Fibroblast of lung (primary cell): ENCODE measurements around the gene CENPP. TPM values are rescaled to one million over a fixed set of nuclear protein-coding genes. Genes with fewer than 3 reads are reported as not detected.
"Not testable (repeated sequence)": the region's sequence is repeated elsewhere in the genome, so short reads cannot be mapped to it uniquely, and the experiment has no call there.

Experiments used
- DNase-seq, 2 donors: peaks; one replicate each; pipeline versions ENCODE4 v3.0.0 to v3.0.0-alpha.2; 2010; ENCODE audit warnings: low read depth in 2 of 2
- H2AFZ ChIP-seq: 2 replicates; pipeline ENCODE4 v1.5.1; 2012; ENCODE audit warnings: low read length, control low read depth, inconsistent platforms
- H3K27ac ChIP-seq: 2 replicates; pipeline ENCODE4 v1.5.1; 2011; ENCODE audit warnings: low read length, control low read depth; ENCODE audit not compliant: insufficient read depth
- H3K27me3 ChIP-seq: 2 replicates; pipeline ENCODE4 v1.5.1; 2011; ENCODE audit warnings: mild to moderate bottlenecking, low read length; ENCODE audit not compliant: control insufficient read depth, insufficient read depth
- H3K36me3 ChIP-seq: 2 replicates; pipeline ENCODE4 v1.5.1; 2011; ENCODE audit warnings: low read length; ENCODE audit not compliant: control insufficient read depth, insufficient read depth
- H3K4me1 ChIP-seq: 2 replicates; pipeline ENCODE4 v1.5.1; 2011; ENCODE audit warnings: low read length; ENCODE audit not compliant: control insufficient read depth, insufficient read depth; ENCODE audit errors: extremely low read depth
- H3K4me2 ChIP-seq: 2 replicates; pipeline ENCODE4 v1.5.1; 2011; ENCODE audit warnings: low read length, control low read depth; ENCODE audit not compliant: insufficient read depth; ENCODE audit errors: extremely low read depth
- H3K4me3 ChIP-seq, 4 experiments: fragments of 200-600 bp in 1 of 4; sonication (generic) in 1 of 4; replicated peaks in 1 of 4; 2 replicates each; pipeline ENCODE4 v1.5.1; 2011 to 2016; ENCODE audit warnings: low read length in 4 of 4, low read depth in 3 of 4, mild to moderate bottlenecking in 3 of 4, control low read depth in 2 of 4, inconsistent platforms in 1 of 4, mixed read lengths in 1 of 4; ENCODE audit not compliant: insufficient read depth in 1 of 4; ENCODE audit errors: control extremely low read depth in 1 of 4
- H3K79me2 ChIP-seq: 2 replicates; pipeline ENCODE4 v1.5.1; 2012; ENCODE audit warnings: mild to moderate bottlenecking, low read length, inconsistent platforms; ENCODE audit not compliant: control insufficient read depth, insufficient read depth
- H3K9ac ChIP-seq: 2 replicates; pipeline ENCODE4 v1.5.1; 2011; ENCODE audit warnings: mild to moderate bottlenecking, low read length, control low read depth; ENCODE audit not compliant: insufficient read depth
- H3K9me3 ChIP-seq: 2 replicates; pipeline ENCODE4 v1.5.1; 2012; ENCODE audit warnings: low read depth, low read length; ENCODE audit not compliant: control insufficient read depth, insufficient read depth
- H4K20me1 ChIP-seq: 2 replicates; pipeline ENCODE4 v1.5.1; 2011; ENCODE audit warnings: low read length; ENCODE audit not compliant: control insufficient read depth, insufficient read depth; ENCODE audit errors: extremely low read depth
- EZH2 ChIP-seq: IDR thresholded peaks from 2 replicates; pipeline ENCODE4 v1.5.1; 2012; ENCODE audit warnings: low read length, control low read depth, mild to moderate bottlenecking; ENCODE audit errors: missing control alignments
- polyA plus RNA-seq, 2 donors: library from polyadenylated mRNA; depleted of rRNA in 1 of 2; stranded (reverse) in 1 of 2; unstranded in 1 of 2; fragments of >200 nt; gene quantifications; 2 replicates each; pipeline ENCODE4 v1.2.1, GENCODE V29; 2011 to 2012; ENCODE audit warnings: missing spikeins in 1 of 2
- total RNA-seq: library from RNA; depleted of rRNA; stranded (reverse); fragments of >200 nt; gene quantifications from 2 replicates; pipeline ENCODE4 v1.2.1, GENCODE V29; 2014
- TF ChIP-seq, protein P1 (sequence below), 2 donors: IDR thresholded peaks in 1 of 2; conservative IDR thresholded peaks in 1 of 2; 1 replicate in 1 of 2; 2 replicates in 1 of 2; pipeline ENCODE4 v1.5.1; 2011 to 2012; ENCODE audit warnings: low read length in 2 of 2, control low read depth in 1 of 2, inconsistent platforms in 1 of 2, low read depth in 1 of 2, mild to moderate bottlenecking in 1 of 2

CENPP gene
- total and polyA plus RNA-seq, 2 donors (not counting 1 experiment from before 2014, with no cell fraction given): 1.7 to 2.4 TPM

DNA sequence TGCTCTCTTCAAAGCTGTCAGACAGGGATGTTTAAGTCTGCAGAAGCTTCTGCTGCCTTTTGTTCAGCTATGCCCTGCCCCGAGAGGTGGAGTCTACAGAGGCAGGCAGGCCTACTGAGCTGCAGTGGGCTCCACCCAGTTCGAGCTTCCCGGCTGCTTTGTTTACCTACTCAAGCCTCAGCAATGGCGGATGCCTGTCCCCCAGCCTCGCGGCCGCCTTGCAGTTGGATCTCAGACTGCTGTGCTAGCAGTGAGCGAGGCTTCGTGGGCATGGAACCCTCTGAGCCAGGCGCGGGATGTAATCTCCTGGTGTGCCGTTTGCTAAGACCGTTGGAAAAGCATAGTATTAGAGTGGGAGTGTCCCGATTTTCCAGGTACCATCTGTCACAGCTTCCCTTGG is 247.9 kb downstream of the CENPP start:
- not testable (repeated sequence) for H3K27ac ChIP-seq, H3K4me2 ChIP-seq

DNA sequence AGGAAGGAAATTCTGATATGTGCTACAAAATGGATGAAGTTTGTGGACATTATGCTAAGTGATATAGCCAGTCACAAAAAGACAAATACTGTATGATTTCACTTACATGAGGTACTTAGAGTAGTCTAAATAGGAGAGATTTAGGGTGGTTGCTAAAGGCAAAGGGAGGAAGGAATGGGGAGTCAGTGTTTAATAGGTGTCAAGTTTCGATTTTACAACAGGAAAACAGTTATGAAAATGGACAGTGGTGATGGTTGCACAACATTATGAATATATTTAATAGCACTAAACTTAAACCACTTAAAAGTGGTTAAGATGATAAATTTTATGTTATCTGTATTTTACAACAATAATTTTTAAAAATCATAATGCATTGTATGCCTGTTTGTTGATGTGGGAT is 250.4 kb downstream of the CENPP start:
- Histone ChIP-seq H3K36me3 (no peaks in the 10 kb centered on the region), H4K20me1 (no peaks in the 10 kb centered on the region), H2AFZ (no peak overlapping the region), H3K27ac (no peak overlapping the region), H3K9me3 (no peaks in the 10 kb centered on the region), H3K79me2 (no peaks in the 10 kb centered on the region), H3K4me3 (no peak overlapping the region), H3K27me3 (no peaks in the 10 kb centered on the region), H3K4me2 (no peak overlapping the region), H3K9ac (no peak overlapping the region), H3K4me1 (no peaks in the 10 kb centered on the region)
- TF ChIP-seq, protein P1, sequence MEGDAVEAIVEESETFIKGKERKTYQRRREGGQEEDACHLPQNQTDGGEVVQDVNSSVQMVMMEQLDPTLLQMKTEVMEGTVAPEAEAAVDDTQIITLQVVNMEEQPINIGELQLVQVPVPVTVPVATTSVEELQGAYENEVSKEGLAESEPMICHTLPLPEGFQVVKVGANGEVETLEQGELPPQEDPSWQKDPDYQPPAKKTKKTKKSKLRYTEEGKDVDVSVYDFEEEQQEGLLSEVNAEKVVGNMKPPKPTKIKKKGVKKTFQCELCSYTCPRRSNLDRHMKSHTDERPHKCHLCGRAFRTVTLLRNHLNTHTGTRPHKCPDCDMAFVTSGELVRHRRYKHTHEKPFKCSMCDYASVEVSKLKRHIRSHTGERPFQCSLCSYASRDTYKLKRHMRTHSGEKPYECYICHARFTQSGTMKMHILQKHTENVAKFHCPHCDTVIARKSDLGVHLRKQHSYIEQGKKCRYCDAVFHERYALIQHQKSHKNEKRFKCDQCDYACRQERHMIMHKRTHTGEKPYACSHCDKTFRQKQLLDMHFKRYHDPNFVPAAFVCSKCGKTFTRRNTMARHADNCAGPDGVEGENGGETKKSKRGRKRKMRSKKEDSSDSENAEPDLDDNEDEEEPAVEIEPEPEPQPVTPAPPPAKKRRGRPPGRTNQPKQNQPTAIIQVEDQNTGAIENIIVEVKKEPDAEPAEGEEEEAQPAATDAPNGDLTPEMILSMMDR (conservative IDR thresholded peaks at IDR 0.05 in 1 of 2, IDR thresholded peaks at IDR 0.05 in 1 of 2; ENCODE audit: low read depth in 1 of 2, low read length in 2 of 2): no peak
- TF ChIP-seq EZH2: no peak
- DNase-seq: peak in 1 of 2 donors; percentile 24

More for the DNA sequence above, 247.9 kb downstream of the CENPP start:
- H3K4me1 ChIP-seq, H3K9me3 ChIP-seq, H4K20me1 ChIP-seq, H3K9ac ChIP-seq, H3K27me3 ChIP-seq, H2AFZ ChIP-seq, H3K79me2 ChIP-seq, H3K36me3 ChIP-seq, H3K4me3 ChIP-seq, DNase-seq: not testable (repeated sequence)

DNA sequence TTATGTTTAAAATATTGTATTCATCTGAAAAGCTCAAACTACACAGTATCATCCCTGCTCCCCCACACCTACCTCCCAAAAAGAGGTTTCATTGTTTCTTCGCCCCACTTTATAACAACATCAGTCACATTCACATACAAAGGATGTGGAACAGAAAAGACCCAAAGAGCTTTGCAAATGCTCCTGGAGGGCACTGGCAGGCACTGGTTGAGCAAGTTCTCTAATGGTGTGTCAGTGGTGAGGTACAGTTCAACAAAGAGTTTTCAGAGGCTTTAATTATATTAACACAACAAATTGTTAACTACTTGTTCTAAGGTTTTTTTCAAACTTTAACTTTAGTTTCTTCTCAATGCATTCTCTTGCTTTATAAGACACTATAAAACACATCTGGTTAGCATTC is 264.2 kb downstream of the CENPP start:
- Histone ChIP-seq H3K4me1 (no peaks in the 10 kb centered on the region), H4K20me1 (no peaks in the 10 kb centered on the region), H3K27me3 (no peaks in the 10 kb centered on the region), H3K4me2 (no peak overlapping the region), H2AFZ (no peak overlapping the region), H3K4me3 (no peak overlapping the region), H3K36me3 (no peaks in the 10 kb centered on the region), H3K9me3 (no peaks in the 10 kb centered on the region), H3K9ac (no peak overlapping the region), H3K27ac (no peak overlapping the region), H3K79me2 (no peaks in the 10 kb centered on the region)
- TF ChIP-seq, protein P1 (conservative IDR thresholded peaks at IDR 0.05 in 1 of 2, IDR thresholded peaks at IDR 0.05 in 1 of 2; ENCODE audit: low read depth in 1 of 2, low read length in 2 of 2): no peak
- no peak for TF ChIP-seq EZH2
- no peak for DNase-seq
